HEK293 (cell line): ENCODE results near the gene ZC3H8.

ENCODE experiments used
- CTCF ChIP-seq: fragments of 450-650 bp; formaldehyde crosslinking; IDR thresholded peaks from 2 replicates; pipeline ENCODE4 v1.5.1; 2016; ENCODE audit warnings: missing biosample characterization, missing genetic modification characterization
- ZNF549 ChIP-seq: fragments of 450-650 bp; IDR thresholded peaks from 2 replicates; pipeline ENCODE4 v1.5.1; 2018; ENCODE audit warnings: missing biosample characterization, missing genetic modification characterization, mild to moderate bottlenecking, inconsistent platforms, moderate library complexity
- ZNF768 ChIP-seq: fragments of 450-650 bp; formaldehyde crosslinking; IDR thresholded peaks from 2 replicates; pipeline ENCODE4 v1.5.1; 2018; ENCODE audit warnings: missing biosample characterization, mild to moderate bottlenecking, missing genetic modification characterization

GRCh38 chr2:112257575-112257974 is 2.7 kb upstream of the ZC3H8 start:
- TF ChIP-seq CTCF (tag by site-specific recombination) = no peak
- no peak for TF ChIP-seq ZNF549 (tag by site-specific recombination)
- TF ChIP-seq ZNF768 (tag by site-specific recombination) = no peak
